ENCODE data around the gene PPP1CA.
A peak's percentile ranks its signal among the peaks of the same experiment; 100 is the strongest.

PPP1CA gene

DNA sequence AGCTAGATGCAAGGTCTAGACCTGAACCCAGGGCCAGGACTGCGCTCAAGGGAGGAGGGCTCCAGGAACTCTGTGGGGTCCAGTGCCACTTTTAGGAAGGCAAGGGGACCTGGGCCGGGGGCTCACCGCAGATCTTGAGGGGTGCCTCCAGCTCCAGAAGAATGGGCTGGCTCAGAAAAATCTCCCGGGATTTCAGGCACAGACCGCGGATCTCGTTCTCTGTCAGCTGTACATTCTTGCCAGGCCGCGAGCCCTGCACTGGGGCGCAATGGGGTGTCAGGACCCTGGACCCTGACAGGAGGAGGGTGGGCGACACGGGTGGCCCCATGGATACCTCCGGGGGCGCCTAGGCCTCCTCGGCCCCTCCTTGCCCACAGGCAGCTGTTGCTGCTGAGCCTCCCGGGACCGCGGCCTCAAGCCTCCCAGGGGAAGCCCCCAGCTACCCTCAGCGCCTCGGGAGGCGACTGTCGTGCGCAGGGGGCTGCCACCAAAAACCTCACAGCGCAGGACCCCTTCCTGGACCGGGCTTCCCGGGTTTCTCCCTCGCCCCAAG lies 640 bp downstream of the PPP1CA start:
- no peak for DNase-seq

GRCh38 chr11:67400251-67400941 lies 1.3 kb downstream of the PPP1CA start:
- no peak for DNase-seq

- DNase-seq: no peak
Measured at GRCh38 chr11:67398661-67399563, 2.7 kb downstream of the PPP1CA start.

GRCh38 chr11:67397986-67398660 lies 3.5 kb downstream of the PPP1CA start:
- no peak for DNase-seq

DNA sequence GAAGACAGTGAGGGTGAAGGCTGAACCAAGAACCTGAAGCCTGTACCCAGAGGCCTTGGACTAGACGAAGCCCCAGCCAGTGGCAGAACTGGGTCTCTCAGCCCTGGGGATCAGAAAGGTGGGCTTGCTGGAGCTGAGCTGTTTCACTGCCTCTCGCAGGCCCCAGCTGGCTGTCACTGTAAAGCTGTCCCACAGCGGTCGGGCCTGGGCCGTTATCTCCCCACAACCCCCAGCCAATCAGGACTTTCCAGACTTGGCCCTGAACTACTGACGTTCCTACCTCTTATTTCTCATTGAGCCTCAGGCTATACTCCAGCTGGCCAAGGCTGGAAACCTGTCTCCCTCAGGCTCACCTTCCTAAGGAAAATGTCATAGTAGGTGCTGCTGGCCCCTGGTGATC lies 4.1 kb downstream of the PPP1CA start:
- DNase-seq: no peak

DNA sequence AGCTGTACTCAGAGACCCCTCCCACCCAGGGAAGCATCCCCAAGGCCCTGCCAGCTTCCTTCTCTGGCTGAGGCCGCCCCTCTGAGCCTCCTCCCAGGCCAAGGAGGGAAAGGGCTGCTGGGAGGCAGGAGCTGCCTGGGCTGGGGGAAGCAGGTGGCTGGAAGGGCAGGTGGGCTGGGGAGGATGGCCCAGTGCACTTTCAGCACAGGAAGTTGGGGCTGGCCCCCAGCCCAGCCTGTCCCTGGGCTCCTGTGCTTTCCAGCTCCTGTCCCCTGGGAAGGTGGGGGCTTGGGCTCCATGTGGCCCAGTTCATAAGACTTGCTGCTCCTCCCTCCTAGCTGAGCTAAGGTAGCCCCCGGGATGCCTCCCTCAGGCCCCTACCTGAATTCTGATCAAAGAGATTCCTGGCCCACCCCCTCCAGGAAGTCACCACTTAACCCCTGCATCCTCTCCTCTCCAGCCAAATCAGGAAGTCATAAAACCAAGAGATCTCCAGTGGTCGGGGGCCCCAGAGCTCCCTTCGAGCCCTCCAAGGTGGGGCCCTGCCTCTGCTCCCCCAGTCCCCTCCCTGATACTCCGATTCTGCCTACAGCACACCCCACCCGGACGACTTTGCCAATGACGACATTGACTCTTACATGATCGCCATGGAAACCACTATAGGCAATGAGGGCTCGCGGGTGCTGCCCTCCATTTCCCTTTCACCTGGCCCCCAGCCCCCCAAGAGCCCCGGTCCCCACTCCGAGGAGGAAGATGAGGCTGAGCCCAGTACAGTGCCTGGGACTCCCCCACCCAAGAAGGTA lies 4.9 kb downstream of the PPP1CA start:
- DNase-seq: no peak

- DNase-seq: no peak
Measured at GRCh38 chr11:67396259-67396581, 5.4 kb downstream of the PPP1CA start.

GRCh38 chr11:67395555-67396258 lies 6.0 kb downstream of the PPP1CA start:
- no peak for DNase-seq

- no peak for DNase-seq
Measured at GRCh38 chr11:67393990-67394389, 7.7 kb downstream of the PPP1CA start.

GRCh38 chr11:67393437-67393836 lies 8.2 kb downstream of the PPP1CA start:
- no peak for DNase-seq

DNA sequence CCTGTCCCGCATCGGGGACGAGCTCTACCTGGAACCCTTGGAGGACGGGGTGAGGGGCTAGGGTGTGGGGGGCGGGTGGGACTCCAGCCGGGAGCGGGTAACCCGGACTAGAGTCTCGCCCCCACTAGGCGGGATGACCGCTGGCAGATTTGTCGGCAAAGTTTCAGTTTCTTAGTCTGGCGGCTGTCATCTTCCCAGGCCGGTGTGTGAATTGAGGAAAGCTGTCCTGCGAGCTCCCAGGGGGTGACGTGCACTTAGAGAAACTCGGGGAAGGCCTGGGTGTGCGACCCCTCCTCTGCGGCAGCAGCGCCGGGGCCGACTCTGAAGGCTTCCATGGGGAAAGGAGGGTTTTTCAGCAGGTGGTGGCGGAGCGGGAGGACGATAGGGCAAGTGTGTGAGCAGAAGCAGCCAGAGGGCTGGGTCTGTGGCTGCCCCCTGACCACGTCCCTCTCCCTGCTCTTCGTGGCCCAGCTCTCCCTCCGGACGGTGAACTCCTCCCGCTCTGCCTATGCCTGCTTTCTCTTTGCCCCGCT lies 9.4 kb downstream of the PPP1CA start:
- DNase-seq: no peak

GRCh38 chr11:67391304-67392182 lies 10.1 kb downstream of the PPP1CA start, which contains the start of gene RAD9A:
RAD9A (plus strand) TSS chr11:67391986; CDS start chr11:67392045, 59 bp downstream.
- DNase-seq: peak; percentile 29

GRCh38 chr11:67390947-67391303 lies 10.7 kb downstream of the PPP1CA start:
- no peak for DNase-seq

DNA sequence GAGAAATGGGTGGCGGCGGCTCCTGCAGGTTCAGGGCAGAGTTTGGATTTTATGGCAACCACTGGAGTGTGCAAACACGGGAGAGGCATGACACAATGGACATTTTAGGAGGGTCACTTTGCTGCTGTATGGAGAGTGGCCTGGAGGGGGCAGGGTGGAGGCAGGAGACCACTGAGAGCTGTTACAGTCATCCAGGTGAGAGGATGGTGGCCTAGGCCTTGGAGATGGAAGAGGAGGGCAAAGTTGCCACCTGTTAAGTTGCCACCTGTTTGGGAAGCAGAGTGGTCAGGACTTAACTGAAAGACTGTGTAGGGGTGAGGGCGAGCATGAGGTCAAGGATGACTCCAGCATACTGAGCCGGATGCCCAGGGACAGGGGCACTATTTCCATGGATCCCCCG lies 12.2 kb downstream of the PPP1CA start:
- DNase-seq: no peak

- DNase-seq: no peak
Measured at GRCh38 chr11:67387518-67387917, 14.1 kb downstream of the PPP1CA start.

DNA sequence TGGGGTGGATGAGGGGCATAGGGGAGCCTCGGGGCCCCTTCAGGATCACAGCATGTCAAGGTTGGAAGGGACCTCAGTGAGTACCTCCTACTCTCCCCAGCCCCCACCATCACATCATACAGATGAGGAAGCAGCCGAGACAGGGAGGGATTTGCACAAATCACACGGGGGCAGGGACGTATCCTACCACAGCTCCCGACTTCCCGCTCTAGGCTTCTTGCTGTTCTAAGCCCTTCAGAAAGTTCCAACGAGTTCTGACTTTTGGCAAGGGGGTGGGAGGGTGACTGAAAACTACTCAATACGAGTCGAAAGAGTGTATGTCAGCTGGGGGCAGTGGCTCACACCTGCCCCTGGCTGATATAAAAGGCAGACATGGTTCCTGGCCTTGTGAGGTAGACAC lies 14.6 kb downstream of the PPP1CA start:
- no peak for DNase-seq

GRCh38 chr11:67384851-67385366 lies 16.7 kb downstream of the PPP1CA start:
- DNase-seq: no peak

- DNase-seq: no peak
Measured at GRCh38 chr11:67382276-67383136, 19.2 kb downstream of the PPP1CA start.

DNA sequence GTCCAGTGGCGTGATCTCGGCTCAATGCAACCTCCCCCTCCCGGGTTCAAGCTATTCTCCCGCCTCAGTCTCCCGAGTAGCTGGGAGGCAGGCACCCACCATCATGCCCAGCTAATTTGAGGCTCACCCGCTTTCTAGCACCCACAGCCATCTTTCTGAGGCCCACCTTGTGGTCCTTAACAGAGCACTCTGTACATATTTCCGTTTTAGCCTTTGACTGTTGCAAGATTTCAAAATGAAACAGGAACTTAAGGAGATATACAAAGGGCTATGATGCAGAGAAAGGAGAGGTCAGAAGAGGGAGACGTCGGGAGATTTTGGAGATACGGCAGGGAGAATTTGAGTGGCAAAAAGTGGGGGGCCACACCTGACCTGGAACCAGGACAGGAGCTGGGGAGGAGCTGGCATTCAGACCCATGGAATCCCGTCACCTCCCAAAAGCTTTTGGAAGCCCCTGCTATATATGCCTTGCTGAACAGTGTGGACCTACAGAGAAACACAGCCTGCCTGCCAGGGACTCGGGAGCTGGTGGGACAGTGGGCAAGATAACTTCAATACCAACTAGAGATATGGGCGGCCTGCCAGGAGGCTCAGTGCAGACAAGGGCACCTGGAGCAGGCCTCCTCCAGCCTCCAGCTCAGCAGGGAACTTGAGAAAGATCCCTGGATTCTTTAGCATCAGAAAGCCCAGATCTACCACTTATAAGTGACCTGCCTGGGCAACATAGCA lies 20.2 kb downstream of the PPP1CA start:
- no peak for DNase-seq

All from NCI-H187 treated with DMSO at 0.1 percent for 48 hours (cell line).